BE2C (cell line): Measurements from ENCODE around the gene FMNL3.

Source experiments
- DNase-seq: peaks from one replicate; pipeline ENCODE4 v3.0.0-alpha.2; 2020
- H3K27me3 ChIP-seq: fragments of 250-450 bp; sonication (Bioruptor Pico); 2 replicates; pipeline ENCODE4 v1.5.1; 2020; ENCODE audit warnings: mild to moderate bottlenecking
- H3K36me3 ChIP-seq: fragments of 250-450 bp; sonication (Bioruptor Pico); 2 replicates; pipeline ENCODE4 v1.5.1; 2020; ENCODE audit warnings: mild to moderate bottlenecking
- H3K4me1 ChIP-seq: fragments of 250-450 bp; sonication (Bioruptor Pico); 2 replicates; pipeline ENCODE4 v1.5.1; 2020
- H3K4me3 ChIP-seq: 2 replicates; pipeline ENCODE4 v1.5.1; 2011; ENCODE audit warnings: low read depth, low read length
- H3K9me3 ChIP-seq: fragments of 250-450 bp; sonication (Bioruptor Pico); 2 replicates; pipeline ENCODE4 v1.5.1; 2020
- TF ChIP-seq, protein P1 (sequence below): IDR thresholded peaks from 2 replicates; pipeline ENCODE4 v1.5.1; 2012; ENCODE audit warnings: mild to moderate bottlenecking, low read depth, low read length

FMNL3 gene

GRCh38 chr12:49672301-49673217 lies 34.6 kb downstream of the FMNL3 start:
- Histone ChIP-seq H3K4me3 (no peak overlapping the region), H3K4me1 (peaks cover 18% of the 10 kb centered on the region), H3K36me3 (no peaks in the 10 kb centered on the region), H3K9me3 (no peaks in the 10 kb centered on the region), H3K27me3 (no peaks in the 10 kb centered on the region)
- TF ChIP-seq, protein P1, sequence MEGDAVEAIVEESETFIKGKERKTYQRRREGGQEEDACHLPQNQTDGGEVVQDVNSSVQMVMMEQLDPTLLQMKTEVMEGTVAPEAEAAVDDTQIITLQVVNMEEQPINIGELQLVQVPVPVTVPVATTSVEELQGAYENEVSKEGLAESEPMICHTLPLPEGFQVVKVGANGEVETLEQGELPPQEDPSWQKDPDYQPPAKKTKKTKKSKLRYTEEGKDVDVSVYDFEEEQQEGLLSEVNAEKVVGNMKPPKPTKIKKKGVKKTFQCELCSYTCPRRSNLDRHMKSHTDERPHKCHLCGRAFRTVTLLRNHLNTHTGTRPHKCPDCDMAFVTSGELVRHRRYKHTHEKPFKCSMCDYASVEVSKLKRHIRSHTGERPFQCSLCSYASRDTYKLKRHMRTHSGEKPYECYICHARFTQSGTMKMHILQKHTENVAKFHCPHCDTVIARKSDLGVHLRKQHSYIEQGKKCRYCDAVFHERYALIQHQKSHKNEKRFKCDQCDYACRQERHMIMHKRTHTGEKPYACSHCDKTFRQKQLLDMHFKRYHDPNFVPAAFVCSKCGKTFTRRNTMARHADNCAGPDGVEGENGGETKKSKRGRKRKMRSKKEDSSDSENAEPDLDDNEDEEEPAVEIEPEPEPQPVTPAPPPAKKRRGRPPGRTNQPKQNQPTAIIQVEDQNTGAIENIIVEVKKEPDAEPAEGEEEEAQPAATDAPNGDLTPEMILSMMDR: no peak
- DNase-seq: no peak

DNA sequence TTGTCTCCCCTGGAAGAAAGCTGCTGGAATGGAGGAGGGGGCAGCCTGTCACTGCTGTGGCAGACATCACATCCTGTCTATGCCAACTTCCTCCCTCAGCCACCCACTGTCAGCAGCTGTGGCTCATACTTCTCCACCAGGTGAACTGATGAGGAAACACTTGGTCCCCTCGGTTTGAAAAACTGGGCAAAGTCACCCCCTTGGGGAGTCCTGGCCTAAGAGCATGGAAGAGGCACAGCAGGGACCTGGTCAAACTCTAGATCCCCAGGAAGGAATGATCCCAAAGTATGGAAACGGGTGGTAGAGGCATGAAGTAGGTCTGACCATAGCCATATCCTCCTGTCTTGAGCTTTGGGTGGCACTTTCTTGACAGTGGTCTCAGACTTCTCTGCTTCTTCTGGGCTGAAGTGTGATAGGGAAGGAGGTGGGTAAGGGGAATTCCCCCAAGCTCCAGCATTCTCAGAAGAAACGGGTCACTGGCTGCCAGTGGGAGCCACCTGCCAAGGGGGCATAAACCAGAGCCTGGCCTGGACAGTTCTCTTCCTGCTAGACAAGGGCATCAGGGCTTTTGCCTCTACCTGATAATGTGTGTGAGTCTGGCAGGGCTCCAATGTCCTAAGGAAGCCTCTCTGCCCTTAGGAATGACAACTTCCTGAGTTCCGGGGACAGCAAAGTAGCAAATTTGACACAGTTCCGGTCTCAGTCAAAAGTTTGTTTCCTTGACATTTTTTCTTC lies 36.0 kb downstream of the FMNL3 start:
- Histone ChIP-seq H3K27me3 (no peaks in the 10 kb centered on the region), H3K9me3 (no peaks in the 10 kb centered on the region), H3K36me3 (no peaks in the 10 kb centered on the region), H3K4me3 (no peak overlapping the region), H3K4me1 (peaks cover 18% of the 10 kb centered on the region)
- TF ChIP-seq, protein P1: no peak
- no peak for DNase-seq

DNA sequence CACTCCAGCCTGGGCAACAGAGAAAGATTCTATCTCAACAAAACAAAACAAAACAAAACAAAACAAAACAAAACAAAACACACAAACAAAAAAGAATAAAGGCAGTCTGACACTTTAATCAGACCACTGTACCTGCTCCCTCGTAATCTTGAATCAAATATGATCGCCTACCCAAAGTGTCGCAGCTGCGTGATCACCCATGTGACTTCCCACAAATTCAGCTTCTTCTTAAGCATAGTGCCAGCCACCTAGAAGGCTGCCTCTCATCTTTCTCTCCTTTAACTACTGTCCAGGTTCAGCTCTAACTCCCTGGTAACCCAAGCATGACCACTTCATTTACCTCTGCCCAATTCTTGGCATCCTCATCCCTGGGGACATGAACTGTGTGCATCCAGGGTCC lies 37.4 kb downstream of the FMNL3 start:
- DNase-seq: no peak
- Histone ChIP-seq H3K4me1 (peaks cover 18% of the 10 kb centered on the region), H3K4me3 (no peak overlapping the region), H3K36me3 (no peaks in the 10 kb centered on the region), H3K27me3 (no peaks in the 10 kb centered on the region), H3K9me3 (no peaks in the 10 kb centered on the region)
- TF ChIP-seq, protein P1: no peak

DNA sequence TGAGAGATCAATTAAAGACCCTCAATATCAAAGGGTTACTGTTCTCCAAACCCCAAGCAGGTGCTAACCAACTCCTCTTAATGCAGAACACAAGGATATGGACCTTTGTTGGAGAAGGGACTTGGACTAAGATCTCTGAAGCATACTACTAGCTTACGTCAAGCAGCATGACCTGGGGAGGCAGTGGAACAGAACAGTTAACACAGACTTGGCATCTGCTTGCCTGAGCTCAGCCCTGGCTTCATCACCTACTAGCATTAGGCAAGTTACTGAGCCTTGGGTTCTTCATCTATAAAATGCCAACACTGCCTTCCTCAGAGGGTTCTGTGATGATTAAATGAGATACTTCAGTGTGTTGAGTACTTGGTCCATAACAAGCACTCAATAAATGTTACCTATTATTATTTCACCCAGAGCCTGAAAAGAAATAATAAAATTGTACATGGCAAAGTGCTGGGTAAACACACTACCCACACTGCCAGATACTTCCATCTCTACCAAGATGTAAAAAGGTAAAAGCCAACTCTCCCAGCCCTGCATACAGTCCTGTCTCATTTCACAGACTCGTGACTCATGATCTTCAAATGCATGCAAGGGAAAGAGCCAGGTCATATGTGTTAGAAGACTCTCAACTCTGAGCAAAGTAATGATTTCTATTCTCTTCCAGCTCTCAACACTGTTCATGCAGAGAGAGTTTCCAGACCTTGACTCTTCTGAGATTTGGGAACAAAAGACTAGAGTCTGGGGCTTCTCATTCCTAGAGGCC lies 39.7 kb downstream of the FMNL3 start:
- no peak for DNase-seq
- Histone ChIP-seq H3K9me3 (no peaks in the 10 kb centered on the region), H3K27me3 (no peaks in the 10 kb centered on the region), H3K4me3 (no peak overlapping the region), H3K4me1 (peaks cover 11% of the 10 kb centered on the region), H3K36me3 (no peaks in the 10 kb centered on the region)
- TF ChIP-seq, protein P1: no peak

DNA sequence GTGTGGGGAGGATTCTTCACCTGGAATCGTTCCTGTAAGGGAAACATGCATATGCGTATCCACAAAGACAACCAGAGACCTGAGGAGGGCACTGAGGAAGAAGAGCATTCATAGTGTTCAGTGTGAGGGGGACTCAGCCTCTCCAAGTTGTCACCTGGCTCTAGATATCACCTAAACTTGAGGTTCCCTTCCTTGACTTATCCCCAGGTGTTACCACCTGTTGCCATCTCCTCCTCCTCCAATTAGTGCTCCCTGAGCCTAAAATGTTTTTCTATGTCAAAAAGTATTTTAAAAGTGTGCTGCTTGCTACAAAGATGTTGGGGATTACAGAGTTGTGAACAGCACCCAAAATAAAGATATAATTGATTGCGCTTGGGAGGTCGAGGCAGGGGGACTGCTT lies 41.0 kb downstream of the FMNL3 start:
- no peak for DNase-seq
- TF ChIP-seq, protein P1: no peak

More for the DNA sequence above, 41.0 kb downstream of the FMNL3 start:
- H3K36me3 ChIP-seq: no peaks in the 10 kb centered on the region
- H3K4me3 ChIP-seq: no peak overlapping the region
- H3K4me1 ChIP-seq: peaks cover 11% of the 10 kb centered on the region
- no peaks in the 10 kb centered on the region for H3K9me3 ChIP-seq
- no peaks in the 10 kb centered on the region for H3K27me3 ChIP-seq
